DMS153 (cell line): ENCODE measurements around the gene DUOX2.
"Not testable (repeated sequence)": the region's sequence is repeated elsewhere in the genome, so short reads cannot be mapped to it uniquely, and the experiment has no call there.

ENCODE experiments used
- DNase-seq: peaks from one replicate; lab custom pipeline; 2025; lab: John Stamatoyannopoulos, UW

The DUOX2 gene

DNA sequence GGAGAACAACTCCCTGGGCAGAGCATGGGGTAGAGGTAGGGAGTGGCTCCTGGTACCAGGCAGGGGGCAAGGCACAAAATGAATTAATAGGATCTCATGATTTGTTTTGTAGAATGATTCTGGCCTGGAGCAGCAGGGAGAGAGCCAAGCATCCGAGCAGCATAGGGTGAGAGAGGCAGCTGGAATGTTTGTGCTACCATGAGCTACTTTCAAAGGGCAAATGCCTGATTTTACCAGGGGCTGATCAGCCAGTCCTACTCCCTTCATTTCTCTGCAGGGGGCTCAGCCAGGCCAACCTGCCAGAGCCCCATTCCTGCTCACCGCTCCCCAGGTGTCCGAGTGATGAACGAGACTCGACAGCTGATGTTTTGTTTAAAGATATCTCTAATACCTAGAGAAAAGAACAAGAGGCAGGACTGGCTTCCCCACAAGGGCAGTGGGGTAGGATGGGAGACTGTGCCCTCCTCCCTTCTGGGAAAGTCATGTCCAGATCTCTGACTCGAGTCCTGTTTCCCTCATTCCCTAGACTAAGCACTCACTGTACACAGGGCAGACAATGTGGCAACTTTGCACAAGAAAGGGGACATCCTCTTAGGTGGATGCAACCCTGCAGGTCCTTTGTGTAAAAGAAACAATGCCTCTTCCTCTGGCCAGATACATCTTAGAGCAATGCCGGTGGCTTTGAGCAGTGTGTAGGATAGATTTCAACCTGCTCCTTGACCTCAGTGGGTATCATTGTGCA, 12.9 kb downstream of the DUOX2 start:
- DNase-seq = no peak

DNA sequence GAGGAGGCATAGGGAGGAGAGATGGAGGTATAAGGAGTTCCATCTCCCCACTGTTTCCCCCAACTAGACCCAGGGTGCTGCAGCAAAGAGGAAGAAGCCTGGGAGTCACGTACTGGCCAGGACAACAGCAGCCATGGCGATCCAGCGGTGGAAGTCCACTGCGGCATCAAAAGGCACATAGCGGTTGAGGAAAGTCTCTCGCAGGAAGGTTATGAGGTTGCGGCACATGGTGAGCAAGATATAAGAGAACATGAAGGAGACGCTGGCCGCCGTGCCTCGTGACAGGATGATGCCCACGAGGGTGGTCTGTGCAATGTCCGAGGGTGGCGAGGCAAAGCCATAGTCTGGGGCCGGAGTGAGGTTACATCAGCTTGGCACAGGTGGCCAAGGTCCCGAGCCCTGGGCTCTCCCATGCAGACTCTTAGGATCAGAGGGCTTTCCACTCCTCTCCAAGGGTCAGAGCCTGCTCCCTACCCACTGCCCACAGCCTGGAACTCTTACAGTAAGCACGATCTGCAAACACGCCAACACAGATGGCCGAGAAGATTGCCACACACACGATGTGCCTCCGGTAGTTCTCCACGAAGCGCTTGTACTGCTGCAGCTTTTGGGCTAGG, 14.3 kb downstream of the DUOX2 start:
- no peak for DNase-seq

- no peak for DNase-seq
Measured at GRCh38 chr15:45097466-45097865, 16.5 kb downstream of the DUOX2 start.

DNA sequence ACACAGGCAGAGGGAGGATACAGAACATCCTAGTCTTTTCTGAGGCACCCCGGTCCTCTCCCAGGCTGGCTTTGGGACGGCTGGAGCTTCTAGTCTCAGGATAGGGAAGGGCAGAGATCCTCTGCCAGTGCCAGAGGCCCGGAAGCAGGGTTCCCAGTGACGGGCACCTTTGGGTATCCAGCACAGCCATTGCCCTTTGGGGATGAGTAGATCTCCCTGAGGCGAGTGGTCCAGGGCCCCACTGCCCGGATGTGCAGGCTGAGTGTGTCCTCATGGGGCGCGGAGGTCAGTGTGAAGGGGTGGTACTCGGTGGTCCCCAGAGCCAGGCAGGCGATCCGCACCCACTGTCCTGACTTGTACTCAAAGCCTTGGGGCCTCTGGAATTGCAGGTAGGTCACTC, 18.3 kb downstream of the DUOX2 start:
- no peak for DNase-seq

DNA sequence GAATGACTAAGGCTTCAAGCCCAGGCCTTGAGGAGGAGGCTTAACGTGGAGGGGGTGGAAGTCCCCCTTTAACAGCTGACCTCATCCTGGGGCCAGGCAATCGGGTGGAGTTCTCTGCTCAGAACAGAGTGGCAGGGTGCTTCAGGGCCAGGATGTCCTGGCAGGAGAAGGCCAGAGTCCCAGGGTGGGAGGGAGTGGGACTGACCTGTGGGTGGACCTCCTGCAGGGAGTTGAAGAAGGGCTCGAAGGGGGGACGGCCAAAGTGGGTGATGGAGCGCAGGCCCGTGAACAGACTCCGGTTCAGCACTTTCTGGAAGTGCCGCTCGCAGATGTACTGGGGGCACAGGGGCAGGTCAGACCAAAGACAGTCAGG, 19.6 kb downstream of the DUOX2 start:
- DNase-seq = no peak

GRCh38 chr15:45093622-45094357, 20.2 kb downstream of the DUOX2 start:
- no peak for DNase-seq

DNA sequence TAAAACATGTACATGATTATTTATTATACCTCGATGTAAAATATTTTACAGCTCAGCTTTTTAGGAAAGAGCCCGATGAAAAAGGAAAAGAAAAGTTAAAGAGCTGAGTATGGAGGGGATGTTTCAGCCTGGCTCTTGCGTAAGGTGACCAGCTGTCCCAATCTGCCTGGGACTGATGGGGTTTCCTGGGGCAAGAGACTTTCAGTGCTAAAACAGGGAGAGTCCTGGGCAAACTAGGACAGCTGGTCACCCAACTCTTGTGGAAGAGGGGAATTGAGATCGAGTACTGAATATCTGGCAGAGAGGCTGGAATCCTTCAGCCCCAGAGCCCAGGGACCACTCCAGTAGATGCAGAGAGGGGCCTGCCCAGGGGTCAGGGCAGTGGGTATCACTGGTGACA, 21.0 kb downstream of the DUOX2 start:
- DNase-seq = no peak

DNA sequence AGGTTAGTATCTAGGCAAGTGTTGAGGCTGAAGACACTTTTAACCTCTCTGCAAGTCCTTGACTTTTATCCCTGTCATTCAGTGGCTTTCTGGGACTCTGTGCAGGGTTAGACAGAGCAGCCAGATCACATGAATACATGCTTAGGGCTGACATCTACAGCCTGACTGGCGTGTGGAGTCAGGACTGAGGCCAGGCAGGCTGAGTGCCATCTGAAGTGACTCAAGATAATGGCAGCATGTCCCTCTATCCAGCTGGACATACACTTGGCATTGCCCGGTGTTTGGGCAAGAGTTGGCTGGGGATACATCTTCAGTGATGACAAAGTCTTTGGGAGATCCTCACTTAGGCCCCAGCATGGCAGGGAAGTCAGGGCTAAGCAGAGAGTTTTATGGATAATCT, 22.4 kb downstream of the DUOX2 start:
- no peak for DNase-seq

DNA sequence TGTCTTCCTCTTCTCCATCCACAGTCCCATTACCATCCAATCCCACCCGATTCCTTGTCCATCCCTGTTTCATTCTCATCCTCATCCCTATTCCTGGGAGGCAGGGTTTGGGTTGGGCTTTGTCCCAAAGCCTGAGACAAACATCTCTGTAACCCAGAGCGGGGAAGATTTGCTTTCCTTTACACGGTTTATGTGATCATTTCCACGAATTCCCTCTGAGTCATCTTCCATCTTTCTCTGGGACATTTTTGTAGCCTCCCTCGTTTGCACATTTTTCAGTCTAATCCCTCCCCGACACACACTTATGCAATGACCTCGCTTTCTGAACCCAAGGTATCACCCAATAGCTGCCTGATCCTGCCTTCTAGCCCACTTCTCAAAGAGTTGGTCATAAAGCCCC, 22.8 kb downstream of the DUOX2 start:
- no peak for DNase-seq

- no peak for DNase-seq
Measured at GRCh38 chr15:45089712-45090373, 24.1 kb downstream of the DUOX2 start.

DNA sequence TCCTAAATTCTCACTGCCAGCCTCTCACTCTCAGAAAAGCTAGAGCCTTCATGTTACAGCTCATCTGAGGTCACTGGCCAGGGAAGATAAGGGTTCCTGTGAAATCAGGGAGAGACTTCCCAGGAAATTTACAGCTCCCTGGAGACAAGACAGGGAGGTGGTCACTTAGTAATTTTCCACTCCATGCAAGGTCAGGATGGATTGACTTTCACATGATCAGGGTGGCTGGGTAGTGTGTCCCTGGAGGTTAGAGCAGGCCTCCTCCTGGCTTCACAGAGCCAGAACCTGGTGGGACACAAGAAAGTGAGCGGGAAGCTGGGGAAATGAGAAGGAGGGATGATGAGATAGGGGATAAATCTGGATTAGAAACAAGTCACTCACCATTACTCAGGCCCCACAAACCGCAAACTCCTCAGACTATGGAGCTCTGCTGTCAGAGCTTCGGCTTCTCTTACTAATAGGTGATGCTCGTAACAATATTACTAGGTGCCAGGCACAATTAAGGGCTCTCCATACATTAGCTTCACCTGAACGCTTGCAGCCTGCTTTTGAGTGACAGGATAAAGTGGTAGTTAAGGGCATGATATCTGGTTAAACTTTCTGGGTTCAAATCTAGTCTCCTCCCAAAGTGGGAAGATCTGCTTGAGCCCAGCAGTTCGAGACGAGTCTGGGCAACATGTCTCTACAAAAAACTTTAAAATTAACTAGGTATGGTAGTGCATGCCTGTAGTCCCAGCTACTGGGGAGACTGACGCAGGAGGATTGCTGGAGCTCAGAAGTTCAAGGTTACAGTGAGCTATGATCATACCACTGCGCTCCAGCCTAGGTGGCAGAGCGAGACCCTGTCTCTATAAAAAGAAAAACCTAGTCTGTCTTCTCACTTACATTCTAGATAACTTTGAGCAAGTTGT, 24.9 kb downstream of the DUOX2 start:
- no peak for DNase-seq

DNA sequence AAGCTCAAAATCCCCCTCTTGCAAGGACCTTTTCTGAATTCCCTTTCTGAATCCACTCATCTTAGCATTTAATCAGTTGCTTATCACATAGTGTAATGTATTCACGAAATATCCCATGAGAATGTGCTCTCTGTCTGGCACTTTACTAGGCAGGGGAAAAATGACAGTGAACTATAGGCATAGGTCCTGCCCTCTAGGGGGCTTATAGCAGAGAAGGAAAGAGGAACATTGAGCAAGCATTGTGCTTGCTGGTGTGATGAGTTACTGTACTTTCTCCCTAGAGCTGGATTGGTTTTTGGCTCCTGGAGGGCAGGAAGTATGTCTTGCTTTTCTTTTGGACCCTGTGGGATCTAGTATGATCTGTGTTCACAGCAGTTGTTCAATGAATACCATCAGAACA, 26.5 kb downstream of the DUOX2 start:
- no peak for DNase-seq

GRCh38 chr15:45084163-45084562, 29.8 kb downstream of the DUOX2 start:
- no peak for DNase-seq

DNA sequence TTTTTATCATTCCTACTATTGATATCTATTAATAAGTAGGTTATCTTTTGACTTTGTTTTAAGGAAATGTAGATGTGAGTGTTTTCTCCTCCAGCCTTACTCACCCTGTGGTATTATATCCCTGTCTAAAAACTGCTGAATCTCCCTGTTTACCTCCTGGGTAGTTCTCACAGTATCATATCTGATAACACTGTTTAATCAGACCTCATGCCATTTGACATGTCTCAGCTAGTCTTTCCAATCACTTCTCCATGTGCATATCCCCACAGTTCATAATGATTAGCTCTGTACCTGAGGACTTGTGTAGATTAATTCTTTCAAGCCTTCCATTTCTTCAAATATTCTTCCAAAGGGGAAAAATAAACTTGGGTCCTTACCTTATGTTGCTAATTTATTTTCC, 30.7 kb downstream of the DUOX2 start:
- no peak for DNase-seq

- not testable (repeated sequence) for DNase-seq
Measured at GRCh38 chr15:45082412-45082811, 31.6 kb downstream of the DUOX2 start.

GRCh38 chr15:45080593-45080992, 33.4 kb downstream of the DUOX2 start:
- not testable (repeated sequence) for DNase-seq

DNA sequence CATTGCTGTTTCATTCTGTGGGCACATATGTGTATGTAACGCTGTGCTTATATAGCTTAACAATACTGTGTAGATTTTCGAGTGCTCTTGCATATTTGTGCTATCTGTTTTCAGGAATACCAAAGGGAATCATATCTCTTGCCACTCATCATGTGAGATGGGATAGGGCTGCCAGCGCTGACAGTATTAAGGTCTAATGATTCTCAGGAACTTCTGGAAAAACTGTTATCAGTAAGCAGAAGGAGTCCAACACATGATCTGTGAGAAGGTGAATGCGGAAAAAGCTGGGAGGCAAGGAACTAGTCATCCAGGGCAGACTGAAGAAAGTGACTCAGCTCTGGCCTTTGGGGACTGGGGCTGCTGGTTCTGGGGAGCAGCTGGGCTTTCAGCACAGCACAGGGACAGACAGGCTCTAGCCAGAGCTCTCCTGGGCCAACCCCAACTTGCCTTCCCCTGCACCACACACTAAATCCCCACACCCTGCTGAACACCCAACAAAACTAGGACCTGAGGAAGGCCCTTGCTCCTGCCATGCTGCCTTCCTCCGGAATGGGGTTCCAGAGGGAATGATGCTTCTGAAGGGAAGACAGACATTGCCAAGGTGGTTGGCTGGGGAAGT, 34.2 kb downstream of the DUOX2 start:
- not testable (repeated sequence) for DNase-seq

- not testable (repeated sequence) for DNase-seq
Measured at GRCh38 chr15:45079201-45079600, 34.8 kb downstream of the DUOX2 start.

DNA sequence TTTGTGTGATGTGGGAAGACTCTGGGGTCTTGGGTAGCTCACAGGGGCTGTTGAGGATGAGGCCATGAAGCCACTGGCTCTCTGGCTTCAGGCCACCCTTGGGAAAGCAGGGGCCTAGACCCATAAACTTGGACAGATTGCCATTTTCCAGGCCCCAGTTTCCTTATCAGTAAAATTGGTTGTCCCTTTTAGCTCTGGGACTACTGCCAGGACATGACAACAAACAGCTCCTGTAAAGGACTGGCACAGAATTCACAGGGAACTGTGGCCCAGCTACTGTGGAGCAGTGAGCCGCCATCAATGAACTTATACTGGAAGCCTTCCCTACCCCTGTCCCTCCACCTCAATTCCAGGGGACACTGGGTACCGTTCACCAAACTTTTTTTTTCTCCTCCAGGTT, 36.6 kb downstream of the DUOX2 start:
- DNase-seq = not testable (repeated sequence)

DNA sequence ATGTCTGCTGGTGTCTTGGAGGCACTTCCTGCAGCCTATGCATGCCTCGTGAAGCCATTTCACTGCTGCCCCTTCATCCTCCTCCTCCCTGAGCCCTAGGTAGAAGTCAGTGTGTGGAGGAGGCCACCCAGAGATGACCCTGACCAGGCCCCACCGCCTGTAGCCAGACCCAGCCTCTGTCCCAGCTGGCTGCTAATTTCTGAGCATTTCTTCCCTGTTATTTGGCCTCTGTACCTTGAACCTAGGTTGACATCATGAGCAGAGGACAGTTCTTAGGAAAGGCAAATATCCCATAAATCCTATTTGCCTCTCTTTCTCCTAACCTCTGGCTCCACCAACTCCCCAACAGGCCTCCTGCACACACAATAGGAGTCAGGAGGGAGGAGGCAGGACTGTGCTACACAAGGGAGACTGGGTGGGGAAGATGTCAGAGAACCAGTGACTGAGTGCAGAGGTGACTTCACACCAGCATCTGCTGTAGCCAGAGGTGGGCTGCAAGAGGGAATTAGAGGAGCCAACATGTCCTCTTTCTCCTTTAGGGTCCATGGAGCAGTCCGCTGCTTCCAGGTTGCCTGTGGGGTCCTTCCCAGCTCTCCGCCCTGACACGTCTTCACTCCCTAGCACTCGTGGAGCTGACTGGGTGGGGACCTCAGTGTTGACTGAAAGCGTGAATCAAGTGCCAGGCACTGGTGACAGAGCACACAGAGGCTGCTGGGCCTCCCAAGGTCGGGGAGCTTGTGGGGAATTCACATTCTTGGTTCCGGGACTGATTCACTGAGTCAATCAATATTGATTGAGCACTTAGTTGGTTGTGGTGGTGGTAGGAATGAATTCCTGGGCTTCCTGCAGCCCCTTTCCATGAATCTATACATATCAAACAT, 38.3 kb downstream of the DUOX2 start:
- DNase-seq = not testable (repeated sequence)
